ENCODE measurements around the gene CRX.
"Not testable (repeated sequence)": the region's sequence is repeated elsewhere in the genome, so short reads cannot be mapped to it uniquely, and the experiment has no call there.

Gene CRX
- total RNA-seq: 0 to 0.07 reads per million in 2 donors

GRCh38 chr19:47821460-47822020 is at the start of gene CRX:
Gene CRX, plus strand, starts transcription at chr19:47821937. Its CDS starts 12,507 bp downstream, at chr19:47834444.
- no peak for DNase-seq

- no peak for DNase-seq
These were observed 45.2 kb upstream of the CRX start for GRCh38 chr19:47776568-47776967.

GRCh38 chr19:47777245-47778048 is 44.3 kb upstream of the CRX start:
- DNase-seq: not testable (repeated sequence)

- DNase-seq: peak; percentile 56 to 86 (median 68)
These were observed 43.4 kb upstream of the CRX start, which contains the start of gene SELENOW for GRCh38 chr19:47778049-47778953. Gene SELENOW, plus strand, starts transcription at chr19:47778703. Its CDS starts 83 bp downstream, at chr19:47778786.

GRCh38 chr19:47778954-47779351 is 42.8 kb upstream of the CRX start:
- DNase-seq: peak in 1 of 5 experiments; percentile 11

GRCh38 chr19:47779524-47780214 is 42.1 kb upstream of the CRX start:
- DNase-seq: peak in 1 of 5 experiments; percentile 31

- no peak for DNase-seq
These were observed 41.6 kb upstream of the CRX start for GRCh38 chr19:47780215-47780551.

- DNase-seq: no peak
These were observed 40.0 kb upstream of the CRX start for GRCh38 chr19:47781590-47782262.

GRCh38 chr19:47786566-47786965 is 35.2 kb upstream of the CRX start:
- DNase-seq: no peak

GRCh38 chr19:47787307-47787706 is 34.4 kb upstream of the CRX start:
- DNase-seq: not testable (repeated sequence)

GRCh38 chr19:47789811-47790210 is 31.9 kb upstream of the CRX start:
- DNase-seq: not testable (repeated sequence)

- DNase-seq: peak; percentile 37 to 82 (median 78)
These were observed 31.3 kb upstream of the CRX start for GRCh38 chr19:47790398-47790814.

- no peak for DNase-seq
These were observed 29.1 kb upstream of the CRX start for GRCh38 chr19:47792616-47793015.

GRCh38 chr19:47794526-47794925 is 27.2 kb upstream of the CRX start:
- no peak for DNase-seq

- DNase-seq: no peak
These were observed 25.0 kb upstream of the CRX start for GRCh38 chr19:47796785-47797184.

- DNase-seq: no peak
These were observed 23.5 kb upstream of the CRX start for GRCh38 chr19:47797996-47798903.

GRCh38 chr19:47798904-47799266 is 22.9 kb upstream of the CRX start:
- DNase-seq: no peak

- no peak for DNase-seq
These were observed 20.5 kb upstream of the CRX start for GRCh38 chr19:47801270-47801669.

GRCh38 chr19:47802521-47803043 is 19.2 kb upstream of the CRX start:
- DNase-seq: no peak

GRCh38 chr19:47803148-47803547 is 18.6 kb upstream of the CRX start:
- not testable (repeated sequence) for DNase-seq

- DNase-seq: not testable (repeated sequence)
These were observed 18.1 kb upstream of the CRX start for GRCh38 chr19:47803671-47804070.
